HCT116 (cell line): ENCODE data around the gene RAPGEF1.

Experiments used
- CBX3 ChIP-seq: IDR thresholded peaks from 2 replicates; pipeline ENCODE4 v1.6.1; 2012; ENCODE audit warnings: low read depth
- CEBPB ChIP-seq: IDR thresholded peaks from 2 replicates; pipeline ENCODE4 v1.6.1; 2012; ENCODE audit warnings: low read depth
- CTCF ChIP-seq, 3 experiments: fragments of 200-600 bp in 1 of 3; sonication (generic) in 1 of 3; IDR thresholded peaks in 2 of 3; conservative IDR thresholded peaks in 1 of 3; 2 replicates each; pipeline ENCODE4 v1.5.1; 2012 to 2017; ENCODE audit warnings: low read depth in 2 of 3, low read length in 2 of 3, antibody characterized with exemption in 1 of 3, borderline replicate concordance in 1 of 3, control low read depth in 1 of 3, mild to moderate bottlenecking in 1 of 3, mixed read lengths in 1 of 3, mixed run types in 1 of 3, moderate library complexity in 1 of 3; ENCODE audit not compliant: insufficient read depth in 1 of 3
- ELF1 ChIP-seq: IDR thresholded peaks from 2 replicates; pipeline ENCODE4 v1.6.1; 2012; ENCODE audit warnings: low read depth, borderline replicate concordance
- EZH2 ChIP-seq: fragments of 200-600 bp; sonication (generic); IDR thresholded peaks from 2 replicates; pipeline ENCODE4 v1.6.1; 2017; ENCODE audit warnings: antibody characterized with exemption, mixed run types
- EZH2phosphoT487 ChIP-seq: fragments of 200-600 bp; IDR thresholded peaks from 2 replicates; pipeline ENCODE4 v1.6.1; 2018; ENCODE audit warnings: antibody characterized with exemption, borderline replicate concordance
- POLR2AphosphoS5 ChIP-seq: IDR thresholded peaks from 2 replicates; pipeline ENCODE4 v1.6.1; 2011; ENCODE audit warnings: mild to moderate bottlenecking, low read depth, low read length, moderate library complexity
- SIN3A ChIP-seq: IDR thresholded peaks from 2 replicates; pipeline ENCODE4 v1.6.1; 2012; ENCODE audit warnings: low read depth
- TCF7L2 ChIP-seq: IDR thresholded peaks from 2 replicates; pipeline ENCODE4 v1.7.0; 2011; ENCODE audit warnings: borderline replicate concordance, inconsistent platforms; ENCODE audit not compliant: insufficient read depth, insufficient read length; ENCODE audit errors: extremely low read depth
- YY1 ChIP-seq: IDR thresholded peaks from 2 replicates; pipeline ENCODE4 v1.6.1; 2011; ENCODE audit warnings: low read length, low read depth, moderate library complexity, mild to moderate bottlenecking; ENCODE audit not compliant: insufficient replicate concordance; ENCODE audit errors: extremely low read depth
- ZBTB33 ChIP-seq: IDR thresholded peaks from 2 replicates; pipeline ENCODE4 v1.6.1; 2011; ENCODE audit warnings: mild to moderate bottlenecking, low read length, moderate library complexity; ENCODE audit not compliant: insufficient replicate concordance; ENCODE audit errors: extremely low read depth
- ZFX ChIP-seq: fragments of 450-650 bp; IDR thresholded peaks from 2 replicates; pipeline ENCODE4 v1.6.1; 2017
- ZNF274 ChIP-seq: fragments of 200-500 bp; sonication (Bioruptor generic); IDR thresholded peaks from 2 replicates; pipeline ENCODE4 v1.6.1; 2014; ENCODE audit warnings: mild to moderate bottlenecking, low read depth, low read length, inconsistent platforms

DNA sequence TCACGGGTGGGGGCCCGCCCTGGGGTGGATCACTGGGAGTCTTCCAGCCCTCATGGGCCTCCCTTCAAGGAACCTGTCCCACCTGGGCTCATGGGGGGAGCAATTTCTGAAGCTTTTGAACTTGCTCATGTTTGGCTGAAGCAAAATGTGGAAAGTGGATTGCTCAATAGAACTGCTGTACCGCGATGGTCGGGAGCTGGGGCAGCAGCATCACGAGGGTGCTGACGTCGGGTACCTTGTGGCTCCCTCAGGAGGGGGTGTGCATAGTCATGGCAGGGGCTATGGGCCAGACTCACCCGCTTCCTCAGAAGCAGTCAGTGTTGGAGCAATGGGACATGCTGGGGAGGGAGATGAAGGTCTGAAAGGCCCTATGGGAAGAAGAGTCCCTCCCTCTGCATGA lies 136.7 kb downstream of the RAPGEF1 start:
- TF ChIP-seq CTCF (IDR thresholded peaks at IDR 0.05 in 2 of 3, conservative IDR thresholded peaks at IDR 0.05 in 1 of 3; ENCODE audit: borderline replicate concordance in 1 of 3, insufficient read depth in 1 of 3, low read depth in 2 of 3, low read length in 2 of 3): no peak
- no peak for TF ChIP-seq ZFX
- TF ChIP-seq POLR2AphosphoS5: no peak
- TF ChIP-seq TCF7L2: no peak
- TF ChIP-seq ELF1: no peak
- TF ChIP-seq EZH2: no peak
- no peak for TF ChIP-seq SIN3A
- TF ChIP-seq ZBTB33: no peak
- no peak for TF ChIP-seq EZH2phosphoT487
- no peak for TF ChIP-seq ZNF274
- no peak for TF ChIP-seq CEBPB
- TF ChIP-seq YY1: no peak
- no peak for TF ChIP-seq CBX3
